Right atrium auricular region (tissue), 2 donors: Measurements from ENCODE around the gene ZKSCAN5. TPM values are rescaled to one million over a fixed set of nuclear protein-coding genes. Genes with fewer than 3 reads are reported as not detected.
A peak's percentile ranks its signal among the peaks of the same experiment; 100 is the strongest.

Experiments
- DNase-seq: peaks from one replicate; pipeline ENCODE4 v3.0.0-alpha.2; 2019; ENCODE audit warnings: low spot score
- H3K27ac ChIP-seq, 2 donors: fragments of 200-600 bp; sonication (generic); 1 replicate in 1 of 2; 2 replicates in 1 of 2; pipeline ENCODE4 v1.5.1; 2016 to 2019
- H3K27me3 ChIP-seq, 2 donors: fragments of 200-600 bp; sonication (generic); one replicate each; pipeline versions ENCODE4 v1.5.1 to v1.6.0; 2017 to 2019
- H3K36me3 ChIP-seq: fragments of 200-600 bp; sonication (generic); one replicate; pipeline ENCODE4 v1.5.1; 2016
- H3K4me1 ChIP-seq, 2 donors: fragments of 200-600 bp; sonication (generic); one replicate each; pipeline versions ENCODE4 v1.5.1 to v1.6.0; 2017 to 2019
- H3K4me3 ChIP-seq, 2 donors: fragments of 200-600 bp; sonication (generic); 1 replicate in 1 of 2; 2 replicates in 1 of 2; pipeline ENCODE4 v1.5.1; 2017 to 2019; ENCODE audit warnings: mild to moderate bottlenecking in 1 of 2, moderate library complexity in 1 of 2
- H3K9me3 ChIP-seq, 2 donors: fragments of 200-600 bp; sonication (generic); one replicate each; pipeline ENCODE4 v1.5.1; 2019
- CTCF ChIP-seq, 2 donors: fragments of 200-600 bp; sonication (generic); IDR thresholded peaks; one replicate each; pipeline ENCODE4 v1.5.1; 2019; ENCODE audit warnings: antibody characterized with exemption in 2 of 2
- total RNA-seq, 2 donors: library from RNA; depleted of rRNA; stranded (reverse); fragments of >200 nt; gene quantifications; one replicate each; pipeline ENCODE4 v1.1.0, GENCODE V29; 2016

Gene ZKSCAN5
- total RNA-seq, 2 donors from 2014 or later: 5.4 to 6.3 TPM

GRCh38 chr7:99551334-99551733 lies 46.9 kb downstream of the ZKSCAN5 start:
- H3K9me3 ChIP-seq: peaks cover 0 to 3% of the 10 kb centered on the region in 2 donors
- peaks cover 0 to 19% of the 10 kb centered on the region in 2 donors for H3K4me1 ChIP-seq

GRCh38 chr7:99551767-99552463 lies 47.5 kb downstream of the ZKSCAN5 start, which contains the start of gene FAM200A:
Gene FAM200A (minus strand): TSS chr7:99552114. CDS start chr7:99548407, 3,707 bp downstream.
- Histone ChIP-seq H3K27me3 (no peaks in the 10 kb centered on the region), H3K4me1 (peaks cover 0 to 22% of the 10 kb centered on the region in 2 donors), H3K27ac (peak within 1 kb of the TSS; percentile 84 to 92), H3K4me3 (peak within 1 kb of the TSS; percentile 82 to 94), H3K9me3 (peaks cover 0 to 3% of the 10 kb centered on the region in 2 donors), H3K36me3 (peaks cover 14% of the 10 kb centered on the region)
- no peak for TF ChIP-seq CTCF (IDR thresholded peaks at IDR 0.05)
- DNase-seq: peak; percentile 86

More at GRCh38 chr7:99551334-99551733, 46.9 kb downstream of the ZKSCAN5 start:
- Histone ChIP-seq H3K27me3 (no peaks in the 10 kb centered on the region), H3K27ac (peak overlapping the region; percentile 84 to 92), H3K36me3 (peaks cover 15% of the 10 kb centered on the region), H3K4me3 (peak overlapping the region; percentile 82 to 94)
- TF ChIP-seq CTCF (IDR thresholded peaks at IDR 0.05): no peak
- DNase-seq: no peak

DNA sequence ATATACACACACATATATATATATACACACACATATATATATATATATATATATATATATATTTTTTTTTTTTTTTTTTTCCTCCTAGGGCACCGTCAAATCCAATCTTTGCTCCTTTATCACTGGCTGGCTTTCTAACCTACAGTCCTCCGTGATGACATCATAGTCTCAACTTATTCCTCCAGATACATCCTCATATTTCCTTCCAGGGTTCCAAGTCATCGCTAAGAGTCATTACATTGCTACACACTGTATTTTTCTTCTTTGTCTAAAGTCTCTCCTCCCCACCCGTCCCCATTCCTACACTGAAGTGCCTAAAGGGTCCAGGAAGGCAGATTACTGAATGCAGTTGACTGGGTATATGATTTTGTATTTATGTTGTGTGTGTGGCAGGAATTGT lies 48.6 kb downstream of the ZKSCAN5 start:
- Histone ChIP-seq H3K27me3 (no peaks in the 10 kb centered on the region), H3K27ac (no peak overlapping the region), H3K4me1 (peaks cover 0 to 31% of the 10 kb centered on the region in 2 donors), H3K9me3 (no peaks in the 10 kb centered on the region), H3K36me3 (peaks cover 3% of the 10 kb centered on the region), H3K4me3 (no peak overlapping the region)
- DNase-seq: no peak
- TF ChIP-seq CTCF (IDR thresholded peaks at IDR 0.05): no peak

GRCh38 chr7:99554939-99555338 lies 50.5 kb downstream of the ZKSCAN5 start:
- Histone ChIP-seq H3K9me3 (no peaks in the 10 kb centered on the region), H3K36me3 (no peaks in the 10 kb centered on the region), H3K4me3 (no peak overlapping the region), H3K27ac (no peak overlapping the region), H3K4me1 (peaks cover 0 to 39% of the 10 kb centered on the region in 2 donors), H3K27me3 (no peaks in the 10 kb centered on the region)
- DNase-seq: no peak
- TF ChIP-seq CTCF (IDR thresholded peaks at IDR 0.05): no peak

DNA sequence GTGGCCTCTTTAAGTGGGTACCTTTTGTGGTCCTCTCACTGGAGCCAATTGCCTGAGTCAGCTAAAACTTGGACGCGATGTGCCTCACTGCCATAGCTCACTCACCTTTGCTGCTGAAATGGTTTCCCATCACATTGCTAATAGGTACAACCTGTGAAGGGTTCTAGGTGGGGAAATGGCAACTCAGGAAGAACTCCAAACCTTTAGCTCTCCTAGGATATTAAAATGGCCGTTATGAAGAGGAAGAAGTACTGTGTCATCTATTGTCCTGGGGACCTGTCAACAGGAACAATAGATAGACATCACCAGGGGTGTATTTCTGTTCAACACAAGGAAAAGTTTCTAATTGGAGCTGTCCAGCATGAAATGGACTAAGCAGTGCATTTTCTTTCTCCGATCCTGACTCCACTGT lies 52.7 kb downstream of the ZKSCAN5 start:
- no peaks in the 10 kb centered on the region for H3K27me3 ChIP-seq
- peak overlapping the region; percentile 94 to 95 for H3K4me3 ChIP-seq
- H3K4me1 ChIP-seq: peaks cover 0 to 47% of the 10 kb centered on the region in 2 donors
- DNase-seq: no peak
- H3K9me3 ChIP-seq: no peaks in the 10 kb centered on the region
- peak overlapping the region; percentile 98 to 99 for H3K27ac ChIP-seq
- peaks cover 20% of the 10 kb centered on the region for H3K36me3 ChIP-seq
- no peak for TF ChIP-seq CTCF (IDR thresholded peaks at IDR 0.05)
